ENCODE results near the gene SLC22A9.

- no peak for TF ChIP-seq CTCF (conservative IDR thresholded peaks at IDR 0.05)
- no peak for TF ChIP-seq ZFX (IDR thresholded peaks at IDR 0.05)
Measured at GRCh38 chr11:63337070-63337469, 32.5 kb upstream of the SLC22A9 start.

All from C4-2B (cell line).